HPDE6-E6E7 (cell line): ENCODE measurements around the gene PRPF4.
"Not testable (repeated sequence)": the region's sequence is repeated elsewhere in the genome, so short reads cannot be mapped to it uniquely, and the experiment has no call there.

ENCODE experiments used
- DNase-seq: peaks from one replicate; pipeline ENCODE4 v3.0.0; 2011; ENCODE audit warnings: missing footprints; ENCODE audit errors: extremely low spot score

PRPF4 gene

DNA sequence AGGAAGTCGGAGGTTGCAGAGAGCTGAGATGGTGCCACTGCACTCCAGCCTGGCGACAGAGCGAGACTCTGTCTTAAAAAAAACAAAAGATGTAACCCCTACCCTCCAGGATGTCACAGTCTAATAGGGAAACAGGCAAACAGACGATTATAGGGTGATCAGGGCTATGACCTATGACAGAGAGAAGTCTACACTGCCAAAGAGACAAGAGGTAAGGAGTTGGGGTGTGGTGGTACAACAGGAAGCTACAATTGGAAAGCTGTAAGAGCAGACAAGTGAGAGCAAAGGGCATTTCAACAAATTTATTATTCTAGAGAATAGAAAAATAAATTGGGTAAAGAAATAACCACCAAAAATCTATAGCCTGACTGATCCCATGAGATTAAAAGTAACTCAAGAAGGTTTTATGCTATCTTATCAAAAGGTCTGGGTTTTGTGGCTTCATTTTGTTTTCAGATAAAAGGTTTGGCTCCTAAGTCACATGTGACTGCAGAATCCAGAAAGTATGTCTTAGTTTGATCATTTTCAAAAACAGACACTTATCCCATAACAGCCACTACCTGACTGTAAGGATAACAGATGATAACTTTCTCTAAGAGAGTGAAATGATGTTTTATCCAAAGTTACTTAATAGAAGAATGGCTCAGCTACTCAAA is 7.4 kb upstream of the PRPF4 start:
- DNase-seq: no peak

DNA sequence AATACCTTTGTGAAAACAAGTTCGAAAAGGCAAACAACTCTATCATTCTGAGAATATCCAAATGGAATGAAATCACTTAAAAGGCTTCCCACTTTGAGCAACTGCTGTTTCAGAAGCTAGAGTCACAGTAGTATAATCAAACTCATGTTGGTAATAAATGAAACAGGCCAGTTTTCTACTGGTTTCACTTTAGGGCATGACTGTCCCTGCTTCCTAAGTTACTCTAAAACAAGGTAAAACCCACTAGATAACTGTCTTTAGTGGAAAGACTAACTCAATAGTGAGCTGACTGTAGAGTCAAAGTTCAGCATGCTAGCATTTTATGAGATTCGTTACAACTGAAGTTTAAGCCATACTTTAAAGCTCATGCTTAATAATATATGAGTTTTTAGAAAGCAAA is 6.1 kb upstream of the PRPF4 start:
- DNase-seq: no peak

DNA sequence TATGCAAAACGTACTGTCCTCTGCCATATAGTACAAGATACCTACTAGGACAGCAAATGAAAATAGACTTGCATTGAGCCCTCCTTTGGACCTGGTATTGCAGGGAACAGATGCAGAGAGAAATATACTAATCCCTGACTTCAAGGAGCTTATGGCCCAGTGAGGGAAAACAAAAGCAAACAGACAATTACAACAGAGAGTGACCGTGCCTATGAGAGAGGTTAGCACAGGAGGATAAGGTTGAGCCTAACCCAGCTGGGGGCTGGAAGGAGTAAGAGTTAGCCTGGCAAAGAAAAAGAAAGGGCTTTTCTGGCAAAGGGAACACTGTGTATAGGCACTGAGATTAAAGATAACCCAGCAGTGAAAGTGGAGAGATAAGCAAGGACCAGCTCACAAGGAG is 5.6 kb upstream of the PRPF4 start:
- DNase-seq: no peak

DNA sequence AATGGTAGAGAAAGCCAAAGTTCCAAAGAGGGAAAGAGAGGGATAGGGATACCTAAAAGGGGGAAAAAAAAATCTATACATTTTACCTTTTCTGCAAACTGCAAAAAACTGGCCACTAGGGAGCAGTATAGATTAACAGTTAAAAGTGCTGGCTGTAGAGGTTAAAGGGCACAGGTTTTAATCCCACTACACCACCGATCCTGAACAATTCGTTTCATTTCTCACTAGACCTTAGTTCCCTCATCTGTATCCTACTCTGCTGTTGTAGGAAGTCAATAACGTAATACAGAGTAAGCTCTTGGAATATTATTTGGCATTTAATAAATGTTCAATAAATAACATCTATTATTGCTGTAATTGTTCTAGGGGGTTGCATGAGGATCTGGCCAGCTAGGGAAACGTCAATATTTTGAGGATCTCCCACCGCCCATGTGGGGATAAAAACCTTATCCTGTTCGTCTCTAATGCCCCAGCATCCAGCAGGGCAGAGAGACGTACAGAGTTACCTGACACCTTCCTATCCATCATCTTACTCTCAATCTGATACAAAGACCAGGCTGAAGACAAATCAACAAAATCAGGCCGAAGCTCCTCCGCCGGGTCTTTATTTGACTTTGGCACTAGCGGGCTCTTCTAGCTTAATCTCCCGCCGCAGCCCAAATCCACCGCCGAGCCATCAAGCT is 843 bp upstream of the PRPF4 start:
- peak; percentile 38 for DNase-seq

- DNase-seq: no peak
Measured at GRCh38 chr9:113278840-113279239, 3.4 kb downstream of the PRPF4 start.

GRCh38 chr9:113281356-113281755 is 5.9 kb downstream of the PRPF4 start:
- DNase-seq: no peak

- DNase-seq: no peak
Measured at GRCh38 chr9:113289091-113289490, 13.6 kb downstream of the PRPF4 start.

- DNase-seq: no peak
Measured at GRCh38 chr9:113290052-113290607, 14.7 kb downstream of the PRPF4 start.

DNA sequence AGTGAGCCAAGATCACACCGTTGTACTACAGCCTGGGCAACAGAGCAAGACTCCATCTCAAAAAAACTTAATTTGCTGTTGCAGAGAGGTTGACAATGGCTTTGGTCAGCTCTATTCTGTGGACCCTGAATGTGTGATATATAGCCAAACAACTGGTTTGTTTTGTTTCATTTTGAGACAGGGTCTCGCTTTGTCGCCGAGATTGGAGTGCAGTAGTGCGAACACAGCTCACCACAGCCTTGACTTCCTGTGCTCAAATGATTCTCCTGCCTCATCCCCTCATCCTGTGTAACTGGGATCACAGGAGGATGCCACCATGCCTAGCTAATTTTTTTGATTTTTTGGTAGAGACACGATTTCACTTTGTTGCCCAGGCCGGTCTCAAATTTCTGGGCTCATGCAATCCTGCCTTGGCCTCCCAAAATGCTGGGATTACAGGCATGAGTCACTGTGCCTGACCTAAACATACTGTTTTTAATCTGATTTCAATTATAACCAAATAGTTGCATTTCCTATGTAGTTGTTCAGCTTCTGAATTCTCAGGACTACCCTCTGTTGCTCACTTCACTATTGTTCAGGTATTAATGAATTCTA is 17.9 kb downstream of the PRPF4 start:
- DNase-seq: no peak

DNA sequence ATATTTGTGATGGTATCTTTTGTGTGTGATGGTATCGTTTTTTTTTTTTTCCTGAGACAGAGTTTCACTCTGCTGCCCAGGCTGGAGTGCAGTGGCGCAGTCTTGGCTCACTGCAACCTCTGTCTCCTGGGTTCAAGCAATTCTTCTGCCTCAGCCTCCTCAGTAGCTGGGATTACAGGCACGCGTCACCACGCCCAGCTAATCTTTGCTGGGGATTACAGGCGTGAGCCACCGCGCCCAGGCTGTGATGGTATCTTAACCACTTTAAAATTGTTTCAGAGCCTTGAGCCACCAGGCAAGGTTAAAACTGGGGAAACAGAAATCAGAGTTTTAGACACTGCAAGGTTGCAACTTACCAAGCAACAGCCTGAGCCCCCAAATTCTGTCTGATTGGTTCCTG is 20.8 kb downstream of the PRPF4 start:
- DNase-seq: not testable (repeated sequence)

- DNase-seq: no peak
Measured at GRCh38 chr9:113296796-113297558, 21.5 kb downstream of the PRPF4 start.

GRCh38 chr9:113298311-113298710 is 22.9 kb downstream of the PRPF4 start:
- DNase-seq: no peak

GRCh38 chr9:113298924-113299770 is 23.7 kb downstream of the PRPF4 start:
- no peak for DNase-seq

DNA sequence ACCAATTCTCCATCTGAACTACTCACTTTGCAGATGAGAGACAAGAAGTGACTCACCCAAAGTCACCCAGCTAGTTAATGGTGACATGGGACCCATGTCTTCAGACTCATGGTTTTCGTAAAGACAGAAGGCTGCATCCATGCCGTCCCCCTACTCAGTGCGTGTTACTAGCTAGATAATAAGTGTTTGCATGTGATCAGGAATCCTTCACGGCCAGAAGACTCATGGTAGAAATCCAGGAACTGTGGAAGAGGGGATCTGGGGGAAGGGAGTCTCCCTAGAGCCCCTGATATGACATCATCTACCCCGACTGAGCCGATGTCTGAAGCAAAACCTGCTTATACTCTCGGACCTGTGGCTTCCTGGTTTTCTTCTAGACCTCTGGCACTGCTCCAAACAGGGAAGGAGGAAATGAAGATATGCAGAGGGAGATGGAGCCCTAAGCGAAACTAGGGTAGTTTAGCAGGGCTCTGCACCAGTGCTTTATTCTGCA is 24.4 kb downstream of the PRPF4 start:
- DNase-seq: no peak

DNA sequence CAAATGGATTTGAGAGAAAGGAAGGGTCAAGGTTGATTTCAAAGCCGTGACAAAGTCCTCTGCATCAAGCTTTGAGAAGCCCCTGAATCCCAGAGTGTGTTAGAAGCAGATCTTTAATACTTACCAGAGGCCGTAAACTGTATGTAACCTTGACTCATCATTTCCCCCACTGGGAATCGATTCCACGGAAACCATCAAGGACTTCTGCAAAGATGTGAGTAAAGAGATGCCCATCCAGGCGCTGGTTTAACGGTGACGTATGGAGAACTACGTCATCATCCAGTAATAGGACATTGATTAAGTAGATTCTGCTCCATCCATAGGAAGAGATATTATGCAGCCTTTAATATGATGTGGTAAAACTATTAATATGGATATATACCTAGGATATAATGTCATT is 26.1 kb downstream of the PRPF4 start:
- DNase-seq: no peak

DNA sequence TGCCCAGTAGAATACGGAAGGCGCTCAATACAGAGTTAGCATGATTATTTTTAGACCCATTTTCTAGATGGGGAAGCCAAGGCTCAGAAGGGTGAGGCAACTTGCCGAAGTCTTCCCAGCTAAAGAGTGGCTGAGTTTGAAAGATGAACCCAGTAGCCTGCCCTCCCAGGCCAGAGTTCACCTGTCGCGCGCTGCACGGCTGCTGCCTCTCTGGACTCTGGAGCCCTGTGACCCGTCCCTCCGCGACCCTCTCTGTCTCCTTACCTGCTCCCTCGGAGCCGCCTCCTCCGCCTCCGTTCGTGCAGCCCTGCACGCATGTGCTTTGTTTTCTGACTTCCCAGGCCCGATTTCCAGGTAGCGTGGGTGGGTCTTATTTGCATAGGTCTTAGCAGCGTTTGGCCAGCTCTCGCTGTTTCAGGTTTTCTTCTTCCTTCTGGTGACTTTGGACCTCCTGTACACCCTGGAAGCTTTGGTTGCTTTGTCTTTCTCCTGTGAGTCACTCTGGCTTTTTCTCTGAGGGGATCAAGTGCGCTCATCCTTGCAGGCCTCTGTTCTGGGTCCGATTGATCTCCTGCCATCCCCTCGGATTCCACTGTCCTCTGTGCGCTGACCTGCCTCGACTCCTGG is 27.4 kb downstream of the PRPF4 start, which contains the start of gene RNF183:
Gene RNF183, minus strand, starts transcription at position 585 of the 627 bp plus-strand sequence. CDS start 5,192 bp downstream, outside the sequence.
- no peak for DNase-seq

DNA sequence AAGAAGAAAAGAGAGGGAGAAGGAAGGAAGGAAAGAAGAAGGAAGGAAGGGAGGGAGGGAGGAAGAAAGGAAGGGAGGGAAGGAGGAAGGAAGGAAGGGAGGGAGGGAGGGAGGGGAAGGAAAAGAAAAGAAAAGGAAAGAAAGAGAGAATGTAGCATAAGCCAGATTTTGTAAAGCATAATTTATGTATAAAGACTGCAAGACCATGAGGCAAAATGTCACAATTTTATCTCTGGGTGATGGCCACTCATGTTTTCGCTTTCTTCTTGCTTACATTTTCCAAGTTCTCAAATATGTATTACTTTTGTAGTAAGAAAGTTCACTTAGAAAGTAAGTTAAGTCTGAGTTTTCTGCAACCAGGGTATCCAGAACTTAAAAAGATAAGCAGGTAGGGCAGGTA is 31.1 kb downstream of the PRPF4 start:
- DNase-seq: no peak

GRCh38 chr9:113307396-113307975 is 32.0 kb downstream of the PRPF4 start:
- no peak for DNase-seq

- DNase-seq: peak; percentile 33
Measured at GRCh38 chr9:113309204-113309813, 33.9 kb downstream of the PRPF4 start.

GRCh38 chr9:113310538-113310937 is 35.1 kb downstream of the PRPF4 start:
- DNase-seq: no peak
